GM19025 (cell line): Measurements from ENCODE around the gene PLXND1.

Experiments used
- ATAC-seq: cut with Tn5 transposase; IDR thresholded peaks from one replicate; pipeline ENCODE4 v1.9.1; 2021; ENCODE audit warnings: mild to moderate bottlenecking, low read depth, moderate library complexity; ENCODE audit not compliant: unreplicated experiment

Gene PLXND1

DNA sequence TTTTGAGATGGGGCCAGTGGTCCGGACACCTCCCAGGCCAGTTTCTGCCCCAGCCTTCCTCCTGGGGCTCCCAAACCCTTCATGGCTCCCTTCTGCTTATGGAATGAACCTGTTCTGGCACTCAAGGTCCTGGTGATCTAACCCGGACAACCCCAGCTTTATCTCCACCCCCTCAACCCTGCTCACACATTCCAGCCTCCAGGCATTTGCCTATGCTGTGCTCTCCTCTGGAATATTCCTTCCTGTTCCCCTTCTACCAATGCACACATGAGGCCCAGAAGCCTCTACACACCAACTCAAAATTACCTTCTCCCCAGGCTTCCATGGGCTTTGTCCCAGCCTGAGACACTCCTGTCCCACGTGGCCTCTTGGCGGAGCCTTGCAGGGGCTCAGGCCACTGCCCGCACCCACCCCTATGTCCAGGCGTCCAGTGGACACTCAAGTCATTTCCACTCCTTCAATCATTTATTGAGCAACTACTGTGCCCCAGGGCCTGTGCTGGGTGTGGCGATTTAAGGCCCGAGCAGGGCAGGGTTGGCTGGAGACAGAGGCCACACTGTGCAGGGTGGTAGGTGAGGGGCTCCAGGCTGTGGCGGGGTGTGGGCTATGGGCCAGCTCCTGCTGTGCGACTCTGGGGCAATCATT, 18.8 kb downstream of the PLXND1 start:
- ATAC-seq = no peak

- no peak for ATAC-seq
Observed at GRCh38 chr3:129586746-129587430, 19.6 kb downstream of the PLXND1 start.

DNA sequence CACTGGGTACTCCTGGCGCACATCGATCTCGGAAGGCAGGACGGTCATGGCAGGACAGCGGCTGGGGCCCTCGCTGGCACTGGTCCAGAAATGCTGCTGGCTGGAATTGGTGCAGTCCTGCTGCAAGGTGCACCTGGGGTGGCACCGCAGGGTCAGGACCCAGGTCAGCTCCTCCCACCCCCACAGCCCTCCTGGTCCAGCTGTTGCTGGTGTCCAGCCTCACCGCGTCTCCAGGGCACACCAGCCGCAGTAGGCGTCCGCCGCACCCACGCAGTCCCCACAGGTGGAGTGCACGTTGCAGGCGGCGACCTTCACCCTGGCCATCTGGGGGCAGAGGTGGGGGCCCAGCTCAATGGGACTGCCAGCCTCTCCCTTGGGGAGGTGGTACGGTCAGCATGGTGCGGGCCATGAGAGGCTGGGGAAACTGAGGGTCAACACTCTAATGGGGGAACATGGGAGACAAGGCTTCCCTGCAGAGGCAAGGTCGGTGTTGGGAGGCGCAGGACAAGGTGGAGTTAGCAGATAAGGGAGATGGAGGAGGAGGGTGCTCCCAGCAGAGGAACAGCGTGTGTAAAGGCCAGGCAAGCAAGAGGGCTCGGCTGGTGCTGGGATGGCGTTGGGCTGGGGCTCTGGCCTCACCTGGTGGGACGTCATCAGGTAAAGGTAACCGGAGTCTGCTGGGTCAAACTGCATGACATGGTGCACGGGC, 20.4 kb downstream of the PLXND1 start:
- ATAC-seq = no peak

- no peak for ATAC-seq
Observed at GRCh38 chr3:129584631-129585030, 21.8 kb downstream of the PLXND1 start.

GRCh38 chr3:129583289-129583688, 23.2 kb downstream of the PLXND1 start:
- no peak for ATAC-seq

- ATAC-seq = no peak
Observed at GRCh38 chr3:129582799-129583198, 23.7 kb downstream of the PLXND1 start.

DNA sequence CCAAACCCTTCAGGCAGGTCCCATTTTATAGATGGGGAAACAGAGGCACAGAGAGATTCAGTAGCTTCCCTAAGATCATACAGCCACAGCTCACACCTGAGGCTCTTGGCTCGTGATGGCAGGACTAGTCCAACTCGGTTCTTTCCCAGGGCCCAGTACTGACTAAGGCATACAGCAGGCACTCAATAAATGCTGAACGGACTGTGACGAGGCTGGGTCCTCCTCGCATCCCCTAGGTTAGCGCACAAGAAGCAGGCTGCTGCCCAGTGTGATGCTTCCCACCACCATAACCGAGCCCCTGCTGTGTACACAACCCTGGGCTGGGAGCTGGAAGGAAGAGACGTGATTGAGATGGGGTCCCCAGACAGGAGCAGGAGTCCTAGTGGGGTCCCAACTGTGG, 24.9 kb downstream of the PLXND1 start:
- no peak for ATAC-seq

DNA sequence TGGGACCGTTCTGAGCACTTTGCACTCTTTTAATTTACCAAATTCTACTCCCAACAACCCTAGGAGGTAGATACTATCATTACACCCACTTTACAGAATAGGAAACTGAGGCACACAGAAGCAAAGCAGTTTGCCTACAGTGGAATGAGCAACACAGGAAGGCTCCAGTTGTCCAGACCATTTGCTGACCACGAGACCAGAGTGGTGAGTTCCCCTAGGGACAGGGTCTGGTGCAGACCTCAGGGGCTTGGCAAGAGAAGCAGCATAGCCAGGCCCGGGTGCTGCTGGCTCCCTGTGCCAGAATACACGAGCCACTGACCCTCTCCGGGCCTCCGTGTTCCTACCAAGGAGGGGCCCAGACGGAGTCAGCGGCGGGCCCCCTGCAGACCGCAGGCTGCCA, 26.5 kb downstream of the PLXND1 start:
- ATAC-seq = no peak

DNA sequence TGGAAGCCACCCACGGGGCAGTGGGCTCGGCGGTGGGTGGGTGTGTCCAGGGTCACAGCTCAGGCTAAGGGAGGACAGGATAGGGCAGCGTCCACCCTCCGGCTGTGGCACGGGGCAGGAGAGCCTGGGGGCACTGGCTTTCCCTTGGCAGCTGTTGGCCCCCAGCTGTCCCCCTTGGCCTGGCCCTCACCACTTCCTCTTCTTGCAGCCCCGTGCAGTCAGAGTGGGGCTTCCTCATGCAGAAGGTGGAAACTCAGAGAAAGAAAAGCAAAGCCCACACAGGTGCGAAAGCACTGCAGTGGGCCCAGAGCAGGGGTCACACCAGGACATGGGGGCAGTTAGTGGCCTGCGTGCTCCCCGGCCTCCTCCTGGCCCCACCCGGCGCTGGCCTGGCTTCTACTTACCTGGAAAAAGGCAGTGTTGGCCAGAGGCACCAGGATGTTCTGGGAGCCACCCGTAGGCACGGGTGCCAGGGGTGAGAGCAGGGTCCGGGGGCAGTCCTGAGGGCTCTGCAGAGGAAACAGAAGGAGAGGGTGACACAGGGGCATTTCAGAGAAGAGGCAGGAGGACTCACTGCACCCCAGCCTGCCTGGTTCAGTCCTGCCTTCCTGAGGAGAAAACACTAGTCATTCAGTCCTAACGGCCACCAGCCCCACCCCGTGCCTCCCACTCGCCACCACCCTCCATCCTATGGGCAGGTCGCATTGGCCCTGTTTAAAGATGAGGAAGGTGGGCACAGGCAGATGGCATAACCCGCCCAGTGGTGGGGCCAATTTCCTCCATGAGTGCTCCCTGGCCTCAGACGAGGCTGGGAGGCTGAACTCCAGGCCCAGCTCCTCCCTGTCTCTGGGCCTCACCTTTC, 28.3 kb downstream of the PLXND1 start:
- peak; percentile 51 for ATAC-seq

GRCh38 chr3:129577366-129577765, 29.1 kb downstream of the PLXND1 start:
- no peak for ATAC-seq

DNA sequence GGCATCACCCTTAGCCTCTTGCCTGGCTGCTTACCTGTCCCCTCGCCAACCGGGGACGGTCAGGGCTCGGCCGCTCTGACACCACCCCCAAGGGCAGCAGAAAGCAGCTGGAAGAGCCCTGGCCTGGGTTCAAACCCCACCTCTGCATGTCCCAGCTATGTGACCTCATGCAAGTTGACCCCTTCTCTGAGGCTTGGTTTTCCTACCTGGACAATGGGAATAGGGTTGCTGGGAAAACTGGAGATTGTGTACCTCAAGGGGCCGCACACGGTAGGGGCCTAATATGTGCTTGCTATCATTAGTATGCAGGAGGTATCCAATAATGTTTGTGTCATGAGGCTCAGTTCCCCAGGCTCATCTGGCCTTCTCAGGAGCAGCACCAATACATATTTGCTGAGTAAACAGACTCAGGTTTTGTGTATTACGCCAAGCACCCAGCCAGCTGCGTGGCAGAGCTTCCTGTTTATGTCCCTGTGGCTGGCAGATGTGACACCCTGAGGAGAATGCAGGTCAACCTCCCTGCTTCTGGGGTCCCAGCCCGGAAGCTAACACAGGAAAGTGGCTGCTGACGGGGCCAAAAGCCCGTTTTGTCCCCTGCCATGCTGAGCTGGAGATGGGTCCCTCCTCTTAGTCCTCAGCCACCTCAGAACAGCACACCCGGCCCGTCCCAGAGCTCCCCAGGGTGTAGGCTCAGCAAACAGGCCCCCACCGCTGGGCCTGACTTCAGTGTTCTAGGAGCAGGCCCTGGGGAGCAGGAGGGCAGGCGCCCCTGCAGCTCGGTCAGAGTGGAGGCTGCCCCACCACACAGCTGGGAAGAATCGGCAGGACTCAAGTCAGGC, 29.7 kb downstream of the PLXND1 start:
- peak; percentile 30 for ATAC-seq

- ATAC-seq = no peak
Observed at GRCh38 chr3:129575997-129576384, 30.5 kb downstream of the PLXND1 start.

GRCh38 chr3:129575233-129575996, 31.1 kb downstream of the PLXND1 start:
- no peak for ATAC-seq

DNA sequence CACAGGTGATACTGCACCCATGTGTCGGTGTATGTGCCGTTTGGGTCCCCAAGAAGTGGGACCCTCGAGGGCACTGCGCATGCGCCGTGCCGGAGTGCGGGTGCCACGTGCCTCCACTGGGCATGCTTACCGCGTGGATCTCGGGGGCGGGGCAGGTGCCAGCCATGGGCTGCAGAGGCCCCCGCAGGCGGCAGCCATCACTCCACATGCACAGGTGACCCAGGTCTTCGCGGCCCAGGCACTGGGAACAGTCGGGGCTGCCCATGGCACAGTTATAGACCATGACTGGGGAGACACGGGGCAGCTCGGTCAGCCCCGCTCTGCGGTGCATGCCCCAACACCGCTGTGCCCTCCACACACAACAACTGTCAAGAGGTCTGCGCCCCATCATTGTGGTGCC, 32.3 kb downstream of the PLXND1 start:
- no peak for ATAC-seq

DNA sequence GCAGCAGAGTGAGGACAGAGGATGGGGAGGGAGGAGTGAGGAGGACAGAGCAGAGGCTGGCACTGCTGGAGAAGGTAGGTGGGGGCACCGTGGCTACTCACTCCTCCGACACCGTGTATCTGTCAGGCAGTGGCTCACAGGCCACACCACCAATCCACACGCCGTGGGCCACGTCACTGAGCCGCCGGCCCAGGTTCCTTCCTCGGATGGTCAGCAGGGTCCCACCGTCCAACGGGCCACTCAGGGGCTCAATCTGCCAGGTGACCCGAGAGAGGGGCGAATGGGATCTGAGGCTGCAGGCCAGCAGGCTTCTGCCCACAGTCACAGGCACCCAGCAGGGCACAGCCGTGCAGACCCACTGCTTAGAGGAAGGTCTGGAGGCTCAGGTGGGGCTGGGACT, 33.0 kb downstream of the PLXND1 start:
- ATAC-seq = no peak

DNA sequence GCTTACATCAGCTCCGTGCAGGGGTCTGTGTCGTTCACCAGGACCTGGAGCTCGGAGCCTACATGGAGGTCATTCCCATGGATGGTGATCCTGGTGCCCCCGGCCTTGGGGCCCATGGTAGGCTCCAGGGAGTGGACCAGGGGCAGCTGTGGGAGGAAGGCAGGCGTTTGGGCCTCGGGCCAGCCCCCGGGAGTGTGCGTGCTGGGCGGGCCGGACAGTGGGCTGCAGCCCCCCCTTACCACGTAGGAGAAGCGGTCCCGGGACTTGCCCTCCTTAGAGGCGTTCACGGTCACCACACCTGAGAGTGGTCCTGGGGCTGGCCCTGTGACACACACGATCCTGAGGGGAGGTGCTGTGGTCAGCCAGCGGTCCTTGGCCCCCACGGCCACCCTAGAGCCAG, 33.9 kb downstream of the PLXND1 start:
- no peak for ATAC-seq

GRCh38 chr3:129571605-129572547, 34.6 kb downstream of the PLXND1 start:
- no peak for ATAC-seq

- ATAC-seq = no peak
Observed at GRCh38 chr3:129569856-129570255, 36.6 kb downstream of the PLXND1 start.
